Measurements from ENCODE around the gene HECTD2. TPM values are rescaled to one million over a fixed set of nuclear protein-coding genes. Genes with fewer than 3 reads are reported as not detected.
"Not testable (repeated sequence)": the region's sequence is repeated elsewhere in the genome, so short reads cannot be mapped to it uniquely, and the experiment has no call there.

The HECTD2 gene
- total and polyA plus RNA-seq, 7 donors: 1.7 to 15.0 (median 6.8) TPM

- no peak for TF ChIP-seq CTCF (IDR thresholded peaks at IDR 0.05)
- WGBS, 3 donors: 77 to 86% (median 78%) methylated on average over 2 of the region's 2 CpGs
- DNase-seq (no peak), ATAC-seq (no peak)
- Histone ChIP-seq H3K9me3 (no peaks in the 10 kb centered on the region), H3K27me3 (ENCODE audit: insufficient read depth in 3 of 3, low read length in 2 of 3) (no peaks in the 10 kb centered on the region), H3K4me3 (no peak overlapping the region), H3K36me3 (ENCODE audit: insufficient read depth in 1 of 2, low read depth in 1 of 2) (no peaks in the 10 kb centered on the region), H3K4me1 (peaks cover 12% of the 10 kb centered on the region), H3K27ac (no peak overlapping the region)
- intact Hi-C loops (cut with DNase I): no loop called here
Observed at GRCh38 chr10:91433620-91434019, 23.5 kb downstream of the HECTD2 start.

GRCh38 chr10:91434041-91434440, 23.9 kb downstream of the HECTD2 start:
- Histone ChIP-seq H3K9me3 (no peaks in the 10 kb centered on the region), H3K36me3 (ENCODE audit: insufficient read depth in 1 of 2, low read depth in 1 of 2) (no peaks in the 10 kb centered on the region), H3K27ac (no peak overlapping the region), H3K4me3 (no peak overlapping the region), H3K27me3 (ENCODE audit: insufficient read depth in 3 of 3, low read length in 2 of 3) (no peaks in the 10 kb centered on the region), H3K4me1 (peaks cover 12% of the 10 kb centered on the region)
- no peak for DNase-seq
- WGBS, 3 donors: 78 to 86% (median 86%) methylated on average over 1 of the region's 1 CpG
- no peak for ATAC-seq
- intact Hi-C loops (cut with DNase I): no loop called here
- no peak for TF ChIP-seq CTCF (IDR thresholded peaks at IDR 0.05)

GRCh38 chr10:91435241-91435640, 25.1 kb downstream of the HECTD2 start:
- no peaks in the 10 kb centered on the region for H3K27me3 ChIP-seq (ENCODE audit: insufficient read depth in 3 of 3, low read length in 2 of 3)

GRCh38 chr10:91438228-91438627, 28.1 kb downstream of the HECTD2 start:
- DNase-seq; H3K9me3 ChIP-seq; H3K4me1 ChIP-seq; H3K4me3 ChIP-seq; ATAC-seq; H3K27ac ChIP-seq; H3K27me3 ChIP-seq (ENCODE audit: insufficient read depth in 3 of 3, low read length in 2 of 3); intact Hi-C loops (cut with DNase I); H3K36me3 ChIP-seq (ENCODE audit: insufficient read depth in 1 of 2, low read depth in 1 of 2): not testable (repeated sequence)
- WGBS, 3 donors: 96 to 100% (median 98%) methylated on average over 2 of the region's 2 CpGs

More at GRCh38 chr10:91435241-91435640, 25.1 kb downstream of the HECTD2 start:
- 49 to 83% (median 58%) methylated on average over 2 of the region's 2 CpGs for WGBS, 3 donors
- DNase-seq: peak in 1 of 2 donors; percentile 58
- Histone ChIP-seq H3K9me3 (no peaks in the 10 kb centered on the region), H3K4me1 (peaks cover 12% of the 10 kb centered on the region), H3K36me3 (ENCODE audit: insufficient read depth in 1 of 2, low read depth in 1 of 2) (no peaks in the 10 kb centered on the region), H3K4me3 (no peak overlapping the region), H3K27ac (no peak overlapping the region)
- TF ChIP-seq CTCF (IDR thresholded peaks at IDR 0.05): no peak
- ATAC-seq: peak; percentile 51 to 97 (median 93)
- intact Hi-C loops (cut with DNase I): no loop called here

GRCh38 chr10:91444211-91445182, 34.4 kb downstream of the HECTD2 start:
- H3K9me3 ChIP-seq: no peaks in the 10 kb centered on the region
- H3K4me1 ChIP-seq: peaks cover 14% of the 10 kb centered on the region
- ATAC-seq (peak; percentile 44 to 95 (median 65)), DNase-seq (no peak)
- no peak for TF ChIP-seq CTCF (IDR thresholded peaks at IDR 0.05)
- intact Hi-C loops (cut with DNase I): no loop called here
- no peaks in the 10 kb centered on the region for H3K27me3 ChIP-seq (ENCODE audit: insufficient read depth in 3 of 3, low read length in 2 of 3)
- H3K27ac ChIP-seq: peak overlapping the region; percentile 57
- WGBS, 3 donors: 40 to 63% (median 41%) methylated on average over 6 of the region's 6 CpGs
- peaks cover 0 to 3% of the 10 kb centered on the region in 2 donors for H3K36me3 ChIP-seq (ENCODE audit: insufficient read depth in 1 of 2, low read depth in 1 of 2)
- H3K4me3 ChIP-seq: no peak overlapping the region
